Measurements from ENCODE around the gene AMT.

DNA sequence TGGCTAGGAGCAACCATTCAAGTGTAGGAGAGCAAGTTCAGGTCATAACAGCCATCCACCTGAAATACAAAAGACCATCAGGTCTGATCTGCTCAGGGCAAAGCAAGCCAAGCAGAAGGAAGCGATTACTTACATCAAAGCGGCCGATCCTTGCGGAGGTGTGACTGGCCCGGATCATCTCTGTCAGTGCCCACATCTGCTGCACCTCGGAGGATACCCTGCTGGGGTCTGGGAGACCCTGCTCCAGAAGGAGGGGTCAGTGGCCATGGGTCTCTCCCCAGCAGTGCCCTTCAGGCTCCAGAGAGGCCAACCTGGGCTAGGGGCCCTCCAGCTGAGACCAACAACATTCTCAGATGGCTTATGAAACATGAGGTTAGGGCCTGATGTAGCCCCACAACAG lies 2.5 kb upstream of the AMT start:
- no peak for TF ChIP-seq POLR2AphosphoS5 (IDR thresholded peaks at IDR 0.05)
- no peak for TF ChIP-seq POLR2A (IDR thresholded peaks at IDR 0.05)
- TF ChIP-seq, protein P1, sequence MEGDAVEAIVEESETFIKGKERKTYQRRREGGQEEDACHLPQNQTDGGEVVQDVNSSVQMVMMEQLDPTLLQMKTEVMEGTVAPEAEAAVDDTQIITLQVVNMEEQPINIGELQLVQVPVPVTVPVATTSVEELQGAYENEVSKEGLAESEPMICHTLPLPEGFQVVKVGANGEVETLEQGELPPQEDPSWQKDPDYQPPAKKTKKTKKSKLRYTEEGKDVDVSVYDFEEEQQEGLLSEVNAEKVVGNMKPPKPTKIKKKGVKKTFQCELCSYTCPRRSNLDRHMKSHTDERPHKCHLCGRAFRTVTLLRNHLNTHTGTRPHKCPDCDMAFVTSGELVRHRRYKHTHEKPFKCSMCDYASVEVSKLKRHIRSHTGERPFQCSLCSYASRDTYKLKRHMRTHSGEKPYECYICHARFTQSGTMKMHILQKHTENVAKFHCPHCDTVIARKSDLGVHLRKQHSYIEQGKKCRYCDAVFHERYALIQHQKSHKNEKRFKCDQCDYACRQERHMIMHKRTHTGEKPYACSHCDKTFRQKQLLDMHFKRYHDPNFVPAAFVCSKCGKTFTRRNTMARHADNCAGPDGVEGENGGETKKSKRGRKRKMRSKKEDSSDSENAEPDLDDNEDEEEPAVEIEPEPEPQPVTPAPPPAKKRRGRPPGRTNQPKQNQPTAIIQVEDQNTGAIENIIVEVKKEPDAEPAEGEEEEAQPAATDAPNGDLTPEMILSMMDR (IDR thresholded peaks at IDR 0.05) = no peak
- TF ChIP-seq EP300 (IDR thresholded peaks at IDR 0.05; ENCODE audit: low read depth) = no peak

Measured in transverse colon (tissue), 4 donors.